ENCODE results near the gene ADGB.

DNA sequence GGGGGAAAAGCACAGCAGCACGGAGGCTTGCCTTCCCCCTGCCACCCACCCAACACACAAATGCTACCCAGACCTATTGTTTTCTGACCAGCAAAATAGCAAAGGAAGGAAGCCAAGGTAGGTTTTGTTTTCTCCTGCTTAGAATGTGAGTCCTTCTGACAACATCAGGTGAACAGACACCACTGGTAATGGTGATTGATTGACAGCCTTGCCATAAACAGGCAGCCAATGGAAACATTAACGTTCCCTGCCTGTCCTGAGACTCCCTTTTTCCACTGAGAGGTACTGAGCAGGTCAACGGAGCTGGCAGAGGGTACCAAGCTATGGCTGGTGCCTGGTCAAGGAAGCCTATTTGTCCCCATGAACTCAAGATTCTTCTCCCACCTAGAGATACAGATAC lies 234.4 kb downstream of the ADGB start:
- TF ChIP-seq CTCF (IDR thresholded peaks at IDR 0.05; ENCODE audit: insufficient read depth, low read length) = no peak
- TF ChIP-seq REST (IDR thresholded peaks at IDR 0.05; ENCODE audit: insufficient replicate concordance, low read depth) = no peak
